KMS-11 (cell line): ENCODE measurements around the gene NAALAD2.
A peak's percentile ranks its signal among the peaks of the same experiment; 100 is the strongest.

Experiments
- H2AFZ ChIP-seq: fragments of 200-600 bp; sonication (generic); 2 replicates; pipeline ENCODE4 v1.6.1; 2016; ENCODE audit warnings: antibody characterized with exemption, mixed run types, low read depth
- H3K27ac ChIP-seq: fragments of 200-600 bp; sonication (generic); 2 replicates; pipeline ENCODE4 v1.6.1; 2016; ENCODE audit warnings: mild to moderate bottlenecking, mixed run types
- H3K27me3 ChIP-seq: fragments of 200-600 bp; sonication (generic); 2 replicates; pipeline ENCODE4 v1.6.1; 2017; ENCODE audit warnings: mild to moderate bottlenecking, low read depth, mixed run types, moderate library complexity; ENCODE audit not compliant: insufficient read depth
- H3K36me3 ChIP-seq: fragments of 200-600 bp; sonication (generic); 2 replicates; pipeline ENCODE4 v1.6.1; 2017; ENCODE audit warnings: mild to moderate bottlenecking, mixed run types; ENCODE audit not compliant: insufficient read depth
- H3K4me1 ChIP-seq: fragments of 200-600 bp; sonication (generic); 2 replicates; pipeline ENCODE4 v1.6.1; 2016; ENCODE audit warnings: mild to moderate bottlenecking, low read depth, mixed run types; ENCODE audit not compliant: poor library complexity, severe bottlenecking
- H3K4me2 ChIP-seq: fragments of 200-600 bp; sonication (generic); 2 replicates; pipeline ENCODE4 v1.7.0; 2016; ENCODE audit warnings: mild to moderate bottlenecking, mixed run types
- H3K4me3 ChIP-seq: fragments of 200-600 bp; sonication (generic); IDR thresholded peaks from 2 replicates; pipeline ENCODE4 v1.6.1; 2017; ENCODE audit warnings: low read depth, low read length, mixed read lengths; ENCODE audit not compliant: insufficient read depth
- H3K79me2 ChIP-seq: fragments of 200-600 bp; sonication (generic); 2 replicates; pipeline ENCODE4 v1.6.1; 2016; ENCODE audit warnings: low read depth, mixed run types; ENCODE audit not compliant: insufficient read depth
- H3K9ac ChIP-seq: fragments of 200-600 bp; sonication (generic); 2 replicates; pipeline ENCODE4 v1.6.1; 2016; ENCODE audit warnings: mild to moderate bottlenecking, mixed run types
- H4K20me1 ChIP-seq: fragments of 200-600 bp; sonication (generic); 2 replicates; pipeline ENCODE4 v1.6.1; 2016; ENCODE audit warnings: mild to moderate bottlenecking, mixed run types; ENCODE audit not compliant: insufficient read depth
- CTCF ChIP-seq: fragments of 200-600 bp; sonication (generic); conservative IDR thresholded peaks from 2 replicates; pipeline ENCODE4 v1.6.1; 2017; ENCODE audit warnings: low read depth, mild to moderate bottlenecking, antibody characterized with exemption, low read length, moderate library complexity, mixed read lengths

The NAALAD2 gene

GRCh38 chr11:90219438-90219837 lies 85.0 kb downstream of the NAALAD2 start:
- Histone ChIP-seq H4K20me1 (no peaks in the 10 kb centered on the region), H3K36me3 (no peaks in the 10 kb centered on the region), H3K27ac (no peak overlapping the region), H3K4me3 (no peak overlapping the region), H3K27me3 (no peaks in the 10 kb centered on the region), H3K9ac (no peak overlapping the region), H3K4me1 (peaks cover 8% of the 10 kb centered on the region), H3K4me2 (no peak overlapping the region), H2AFZ (no peak overlapping the region), H3K79me2 (peaks cover 73% of the 10 kb centered on the region)
- TF ChIP-seq CTCF, result no peak

- no peak overlapping the region for H2AFZ ChIP-seq
- H3K27me3 ChIP-seq, result no peaks in the 10 kb centered on the region
- H3K79me2 ChIP-seq, result peaks cover 65% of the 10 kb centered on the region
- H3K9ac ChIP-seq, result no peak overlapping the region
- H3K4me1 ChIP-seq, result peaks cover 8% of the 10 kb centered on the region
- H4K20me1 ChIP-seq, result no peaks in the 10 kb centered on the region
- no peak for TF ChIP-seq CTCF
- no peak overlapping the region for H3K27ac ChIP-seq
- H3K36me3 ChIP-seq, result no peaks in the 10 kb centered on the region
- peak overlapping the region; percentile 73; the same call in 1 of the 2 replicates for H3K4me2 ChIP-seq
- no peak overlapping the region for H3K4me3 ChIP-seq
These were observed 85.9 kb downstream of the NAALAD2 start for GRCh38 chr11:90220391-90220790.

GRCh38 chr11:90221803-90222458 lies 87.5 kb downstream of the NAALAD2 start:
- no peaks in the 10 kb centered on the region for H3K27me3 ChIP-seq
- H4K20me1 ChIP-seq, result no peaks in the 10 kb centered on the region
- peak overlapping the region; percentile 81 for H2AFZ ChIP-seq
- H3K27ac ChIP-seq, result peak overlapping the region; percentile 55
- H3K36me3 ChIP-seq, result no peaks in the 10 kb centered on the region
- H3K9ac ChIP-seq, result peak overlapping the region; percentile 67
- H3K79me2 ChIP-seq, result peaks cover 51% of the 10 kb centered on the region
- H3K4me1 ChIP-seq, result peaks cover 8% of the 10 kb centered on the region
- H3K4me2 ChIP-seq, result peak overlapping the region; percentile 73
- H3K4me3 ChIP-seq, result no peak overlapping the region
- no peak for TF ChIP-seq CTCF

GRCh38 chr11:90222459-90223247 lies 88.2 kb downstream of the NAALAD2 start, which contains the start of gene CHORDC1:
TSS of gene CHORDC1 (minus strand) at chr11:90223049. CDS start at chr11:90222954, 95 bp downstream.
- no peaks in the 10 kb centered on the region for H3K27me3 ChIP-seq
- TF ChIP-seq CTCF, result no peak
- no peaks in the 10 kb centered on the region for H3K36me3 ChIP-seq
- H3K4me3 ChIP-seq, result no peak within 1 kb of the TSS
- H4K20me1 ChIP-seq, result no peaks in the 10 kb centered on the region
- H3K4me1 ChIP-seq, result peaks cover 8% of the 10 kb centered on the region
- H3K79me2 ChIP-seq, result peaks cover 45% of the 10 kb centered on the region
- H3K27ac ChIP-seq, result peak within 1 kb of the TSS; percentile 55
- peak within 1 kb of the TSS; percentile 81 for H2AFZ ChIP-seq
- H3K9ac ChIP-seq, result peak within 1 kb of the TSS; percentile 67
- H3K4me2 ChIP-seq, result peak within 1 kb of the TSS; percentile 73
